ENCODE results near the gene E2F7.

- TF ChIP-seq CTCF (IDR thresholded peaks at IDR 0.05) (no peak), POLR2A (IDR thresholded peaks at IDR 0.05) (no peak)
Measured at GRCh38 chr12:77019920-77020319, 45.4 kb downstream of the E2F7 start.
